ENCODE data around the gene CIP2A.

Gene CIP2A

GRCh38 chr3:108555966-108556581 is 33.2 kb downstream of the CIP2A start:
- no peak for DNase-seq

GRCh38 chr3:108554913-108555571 is 34.2 kb downstream of the CIP2A start:
- no peak for DNase-seq

- no peak for DNase-seq
Observed at GRCh38 chr3:108554229-108554628, 35.0 kb downstream of the CIP2A start.

- DNase-seq = no peak
Observed at GRCh38 chr3:108552267-108553159, 36.7 kb downstream of the CIP2A start.

- no peak for DNase-seq
Observed at GRCh38 chr3:108548886-108549285, 40.4 kb downstream of the CIP2A start.

GRCh38 chr3:108548304-108548703 is 40.9 kb downstream of the CIP2A start:
- no peak for DNase-seq

GRCh38 chr3:108546692-108547091 is 42.5 kb downstream of the CIP2A start:
- no peak for DNase-seq

GRCh38 chr3:108546247-108546646 is 43.0 kb downstream of the CIP2A start:
- no peak for DNase-seq

GRCh38 chr3:108538083-108538482 is 51.2 kb downstream of the CIP2A start:
- DNase-seq = no peak

- DNase-seq = no peak
Observed at GRCh38 chr3:108528459-108529252, 60.6 kb downstream of the CIP2A start.

- no peak for DNase-seq
Observed at GRCh38 chr3:108527817-108528216, 61.4 kb downstream of the CIP2A start.

- DNase-seq = no peak
Observed at GRCh38 chr3:108527109-108527508, 62.1 kb downstream of the CIP2A start.

- no peak for DNase-seq
Observed at GRCh38 chr3:108525971-108526370, 63.3 kb downstream of the CIP2A start.

GRCh38 chr3:108525256-108525655 is 64.0 kb downstream of the CIP2A start:
- no peak for DNase-seq

- DNase-seq = no peak
Observed at GRCh38 chr3:108524537-108524936, 64.7 kb downstream of the CIP2A start.

GRCh38 chr3:108518895-108519294 is 70.3 kb downstream of the CIP2A start:
- DNase-seq = no peak

- no peak for DNase-seq
Observed at GRCh38 chr3:108516881-108517280, 72.4 kb downstream of the CIP2A start.

GRCh38 chr3:108513961-108514360 is 75.3 kb downstream of the CIP2A start:
- no peak for DNase-seq

GRCh38 chr3:108512671-108513070 is 76.6 kb downstream of the CIP2A start:
- no peak for DNase-seq

- no peak for DNase-seq
Observed at GRCh38 chr3:108511490-108511889, 77.7 kb downstream of the CIP2A start.

- DNase-seq = no peak
Observed at GRCh38 chr3:108511055-108511454, 78.2 kb downstream of the CIP2A start.

GRCh38 chr3:108510496-108510895 is 78.7 kb downstream of the CIP2A start, which contains the start of gene MYH15:
Gene MYH15 (minus strand): TSS chr3:108510596. CDS start chr3:108510530, 66 bp downstream.
- DNase-seq = no peak

GRCh38 chr3:108509871-108510270 is 79.4 kb downstream of the CIP2A start:
- DNase-seq = no peak

All from stimulated activated CD4-positive, alpha-beta T cell treated with anti-CD3 and anti-CD28 coated beads, Interleukin-12 subunit alpha, Interleukin-12 subunit beta, amount 100 ng/mL, for 4 hours (primary cell).